HepG2 (cell line): ENCODE data around the gene WNT9A. TPM values are rescaled to one million over a fixed set of nuclear protein-coding genes. Genes with fewer than 3 reads are reported as not detected.

ENCODE experiments used
- ATAC-seq: fragments of 200-7000 bp; cut with Tn5 transposase; 3 replicates; pipeline ENCODE4 v1.9.1; 2020; ENCODE audit warnings: mild to moderate bottlenecking, moderate library complexity
- BruUV-seq: library from RNA; stranded (reverse); fragments of 400-500 nt; replicated peaks from 2 replicates; lab custom pipeline; 2021; lab: Mats Ljungman, UMichigan
- CTCF ChIA-PET: fragments of 300-600 bp; formaldehyde crosslinking; extraction: SDS; loops from one replicate; lab custom pipeline; 2021; ENCODE audit warnings: low total read pairs, inconsistent platforms, low intra/inter-chr PET ratio; lab: Yijun Ruan, JAX
- POLR2A ChIA-PET: fragments of 350-600 bp; sonication (Branson Sonifier 250); formaldehyde crosslinking; loops from one replicate; lab custom pipeline; 2020; ENCODE audit warnings: antibody characterized with exemption, inconsistent platforms; lab: Yijun Ruan, JAX
- DNase-seq: peaks from one replicate; pipeline ENCODE4 v3.0.0-alpha.2; 2015; ENCODE audit warnings: low spot score
- FAIRE-seq: peaks from 3 replicates; lab custom pipeline; 2011; peaks lifted over from hg19 to GRCh38; lab: Jason Lieb, UNC
- H2AFZ ChIP-seq: one replicate; pipeline ENCODE4 v1.6.1; 2011; ENCODE audit warnings: low read length, inconsistent platforms
- H3K27ac ChIP-seq: fragments of 300-600 bp; 3 replicates; pipeline ENCODE4 v1.8.0; 2011; ENCODE audit warnings: mixed run types, mild to moderate bottlenecking, mixed read lengths, low read length, inconsistent platforms; ENCODE audit not compliant: insufficient read depth; ENCODE audit errors: extremely low read length
- H3K27me3 ChIP-seq, 2 experiments: fragments of 200-600 bp in 1 of 2; 2 replicates in 1 of 2; 3 replicates in 1 of 2; pipeline versions ENCODE4 v1.6.0 to v1.8.0; 2011; ENCODE audit warnings: low read length in 2 of 2, mild to moderate bottlenecking in 2 of 2, moderate library complexity in 2 of 2, inconsistent platforms in 1 of 2; ENCODE audit not compliant: insufficient read depth in 2 of 2, control insufficient read depth in 1 of 2
- H3K36me3 ChIP-seq, 2 experiments: fragments of 200-600 bp in 1 of 2; replicated peaks in 1 of 2; 2 replicates in 1 of 2; 3 replicates in 1 of 2; pipeline versions ENCODE4 v1.5.1 to v1.8.0; 2011; ENCODE audit warnings: low read length in 2 of 2, inconsistent platforms in 1 of 2; ENCODE audit not compliant: insufficient read depth in 2 of 2, control insufficient read depth in 1 of 2
- H3K4me1 ChIP-seq: 2 replicates; pipeline ENCODE4 v1.5.1; 2012; ENCODE audit warnings: low read length, inconsistent platforms; ENCODE audit not compliant: insufficient read depth
- H3K4me2 ChIP-seq: 2 replicates; pipeline ENCODE4 v1.6.0; 2011; ENCODE audit warnings: low read depth, low read length, inconsistent platforms
- H3K4me3 ChIP-seq, 3 experiments: fragments of 200-600 bp in 1 of 3; sonication (generic), shearing (Covaris generic) in 1 of 3; replicated peaks in 1 of 3; 2 replicates each; pipeline ENCODE4 v1.5.1; 2011 to 2016; ENCODE audit warnings: low read length in 3 of 3, inconsistent platforms in 2 of 3, low read depth in 2 of 3, mild to moderate bottlenecking in 2 of 3, control low read depth in 1 of 3, mixed read lengths in 1 of 3; ENCODE audit not compliant: insufficient read depth in 1 of 3
- H3K79me2 ChIP-seq: one replicate; pipeline ENCODE4 v1.6.1; 2011; ENCODE audit warnings: low read length, inconsistent platforms; ENCODE audit not compliant: insufficient read depth
- H3K9ac ChIP-seq: 2 replicates; pipeline ENCODE4 v1.6.0; 2011; ENCODE audit warnings: mild to moderate bottlenecking, low read depth, low read length, inconsistent platforms; ENCODE audit not compliant: insufficient read depth
- H3K9me3 ChIP-seq: 2 replicates; pipeline ENCODE4 v1.5.1; 2012; ENCODE audit warnings: mild to moderate bottlenecking, low read length
- H4K20me1 ChIP-seq: 2 replicates; pipeline ENCODE4 v1.6.0; 2011; ENCODE audit warnings: inconsistent platforms, mild to moderate bottlenecking, low read length, moderate library complexity; ENCODE audit not compliant: insufficient read depth
- BHLHE40 ChIP-seq: IDR thresholded peaks from 2 replicates; pipeline ENCODE4 v1.6.1; 2011; ENCODE audit warnings: low read length, improper control_type of control experiment
- PPARG ChIP-seq: conservative IDR thresholded peaks from 2 replicates; pipeline ENCODE4 v1.6.1; 2016; ENCODE audit warnings: missing biosample characterization, missing genetic modification reagents
- REPIN1 ChIP-seq: sonication (generic); formaldehyde crosslinking; IDR thresholded peaks from 2 replicates; pipeline ENCODE4 v1.8.0; 2022; ENCODE audit warnings: missing genetic modification reagents, low read depth, mild to moderate bottlenecking, borderline replicate concordance
- SIN3A ChIP-seq: IDR thresholded peaks from 2 replicates; pipeline ENCODE4 v1.6.1; 2011; ENCODE audit warnings: low read depth, mild to moderate bottlenecking, control low read depth, low read length, borderline replicate concordance
- SRSF4 ChIP-seq: fragments of 200-400 bp; formaldehyde crosslinking; IDR thresholded peaks from one replicate; pipeline ENCODE4 v1.6.1; 2018; ENCODE audit warnings: mild to moderate bottlenecking, low read depth, low read length, moderate library complexity; ENCODE audit not compliant: poor library complexity, severe bottlenecking
- TBL1XR1 ChIP-seq: fragments of 150-350 bp; IDR thresholded peaks from 2 replicates; pipeline ENCODE4 v1.6.1; 2014; ENCODE audit warnings: borderline replicate concordance, low read length; ENCODE audit not compliant: partially characterized antibody
- XBP1 ChIP-seq: sonication (generic); formaldehyde crosslinking; IDR thresholded peaks from 2 replicates; pipeline ENCODE4 v1.5.0; 2020; ENCODE audit warnings: missing genetic modification reagents
- ZNF235 ChIP-seq: sonication (generic); formaldehyde crosslinking; IDR thresholded peaks from 2 replicates; pipeline ENCODE4 v1.8.1; 2023; ENCODE audit warnings: mild to moderate bottlenecking, missing genetic modification reagents, borderline replicate concordance
- ZNF34 ChIP-seq: sonication (generic); formaldehyde crosslinking; IDR thresholded peaks from 2 replicates; pipeline ENCODE4 v1.4.0; 2020; ENCODE audit warnings: mild to moderate bottlenecking, missing genetic modification reagents, borderline replicate concordance
- ZNF7 ChIP-seq: IDR thresholded peaks from 2 replicates; pipeline ENCODE4 v1.6.1; 2016; ENCODE audit warnings: missing biosample characterization, missing genetic modification reagents
- ZNF772 ChIP-seq: sonication (generic); formaldehyde crosslinking; IDR thresholded peaks from 2 replicates; pipeline ENCODE4 v1.5.0; 2020; ENCODE audit warnings: mild to moderate bottlenecking, missing genetic modification reagents
- ZNF841 ChIP-seq: sonication (generic); formaldehyde crosslinking; IDR thresholded peaks from 2 replicates; pipeline ENCODE4 v1.8.1; 2023; ENCODE audit warnings: missing genetic modification reagents, borderline replicate concordance
- WGBS: methylation state at CpG from one replicate; pipeline ENCODE4 v1.1.6; 2017; ENCODE audit warnings: low lambda C conversion rate; 5-methylcytosine and 5-hydroxymethylcytosine counted together
- in situ Hi-C: cut with HindIII; loops from 2 replicates; pipeline ENCODE4 v1.10.0; 2017; ENCODE audit warnings: low pct_unique_long_range_greater_than_20kb; ENCODE audit not compliant: extremely low pct_ligation_motif_present
- intact Hi-C: fragments of 100-400 bp; cut with micrococcal nuclease; formaldehyde crosslinking; loops from one replicate; pipeline ENCODE4 v1.10.0; 2022; ENCODE audit not compliant: unreplicated experiment
- polyA plus RNA-seq, 8 experiments: library from polyadenylated mRNA; depleted of rRNA in 3 of 8; stranded (reverse) in 7 of 8; unstranded in 1 of 8; fragments of >200 nt; fragmentation: Illumina TruSeq in 4 of 8; extraction: Trizol in 4 of 8; gene quantifications; 2 replicates each; pipeline versions ENCODE4 v1.2.1 to v1.2.3, GENCODE V29; 2011 to 2016; ENCODE audit warnings: low read depth in 4 of 8, missing spikeins in 1 of 8, mixed read lengths in 1 of 8; ENCODE audit not compliant: insufficient read depth in 1 of 8
- total RNA-seq, 5 experiments: library from RNA; depleted of rRNA; stranded (reverse); fragments of >200 nt; fragmentation: Illumina TruSeq; extraction: Trizol; gene quantifications; 2 replicates each; pipeline ENCODE4 v1.2.3, GENCODE V29; 2016; ENCODE audit warnings: low read depth in 1 of 5

WNT9A gene
- total and polyA plus RNA-seq, 2 of the 13 experiments (the other 11 are each of a cell fraction or from before 2014, with no cell fraction given) = 0.04 TPM; not detected in 1

DNA sequence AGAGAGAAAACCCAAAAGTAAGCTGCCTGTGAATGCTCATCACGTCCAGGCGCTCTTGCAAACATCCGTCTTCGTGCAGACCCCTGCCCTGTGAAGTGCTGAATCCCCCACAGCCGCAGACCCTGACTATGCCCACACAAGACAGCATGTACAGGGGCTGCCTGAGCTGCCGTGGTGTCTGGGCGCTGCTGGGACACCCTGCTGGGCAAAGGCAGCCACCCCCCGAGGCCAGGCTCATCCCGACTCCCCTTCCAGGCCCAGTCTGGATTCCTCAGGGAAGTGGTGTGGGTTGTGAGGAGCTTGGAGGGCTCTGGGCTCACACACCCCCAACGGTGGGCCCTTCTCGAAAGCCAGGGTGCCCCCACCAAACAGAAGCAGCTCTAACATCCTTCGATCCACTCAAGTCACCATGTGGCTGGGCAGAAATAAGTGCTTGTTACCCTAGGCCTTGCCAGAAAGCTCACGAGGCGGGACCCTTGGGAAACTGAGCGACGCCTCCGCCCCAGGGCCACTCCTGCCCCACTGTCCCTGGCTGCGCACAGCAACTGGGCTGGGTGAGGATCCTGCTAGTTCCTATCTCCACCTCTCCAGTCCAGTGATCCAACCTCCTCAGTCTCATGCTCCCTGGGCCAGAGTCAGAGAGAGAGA is 4.8 kb upstream of the WNT9A start (continued):
- TF ChIP-seq ZNF34 (CRISPR knock-in tag) = no peak
- no peak for TF ChIP-seq ZNF772 (CRISPR knock-in tag)

- Histone ChIP-seq H3K4me3 (no peak overlapping the region), H4K20me1 (no peaks in the 10 kb centered on the region; the same call in 1 of the 2 replicates), H3K9ac (no peak overlapping the region), H3K9me3 (no peaks in the 10 kb centered on the region), H3K27me3 (peaks cover 11 to 60% of the 10 kb centered on the region in 2 experiments; a peak in 4 of 5 replicates), H3K36me3 (no peaks in the 10 kb centered on the region), H3K4me2 (no peak overlapping the region), H3K4me1 (peaks cover 6% of the 10 kb centered on the region; the same call in 1 of the 2 replicates), H3K27ac (no peak overlapping the region), H2AFZ (no peak overlapping the region), H3K79me2 (no peaks in the 10 kb centered on the region)
- in situ Hi-C loops (loop anchor here (10.0 kb wide), 1 partner anchor 467 kb away; no protein-coding TSS in a partner anchor), intact Hi-C loops (no loop called here)
- FAIRE-seq (no peak), ATAC-seq (no peak), DNase-seq (no peak)
- ChIA-PET CTCF (no interaction called here), POLR2A (no interaction called here)
- 40% methylated on average over 6 of the region's 9 CpGs for WGBS
- no TSS peak for BruUV-seq
- TF ChIP-seq SIN3A = no peak
- no peak for TF ChIP-seq XBP1
- no peak for TF ChIP-seq PPARG (CRISPR knock-in tag)
- TF ChIP-seq REPIN1 (CRISPR knock-in tag) = no peak
- no peak for TF ChIP-seq SRSF4
- no peak for TF ChIP-seq TBL1XR1
- TF ChIP-seq ZNF841 (CRISPR knock-in tag) = no peak
- TF ChIP-seq ZNF235 (CRISPR knock-in tag) = no peak
- TF ChIP-seq BHLHE40 = no peak
- no peak for TF ChIP-seq ZNF772 (CRISPR knock-in tag)
- TF ChIP-seq ZNF7 (CRISPR knock-in tag) = no peak
Measured at GRCh38 chr1:227951624-227952373, 4.1 kb upstream of the WNT9A start.
